Fibroblast of lung (primary cell): ENCODE measurements around the gene GLIPR2.

Source experiments
- CTCF ChIP-seq, 2 donors: IDR thresholded peaks in 1 of 2; conservative IDR thresholded peaks in 1 of 2; 1 replicate in 1 of 2; 2 replicates in 1 of 2; pipeline ENCODE4 v1.5.1; 2011 to 2012; ENCODE audit warnings: low read length in 2 of 2, control low read depth in 1 of 2, inconsistent platforms in 1 of 2, low read depth in 1 of 2, mild to moderate bottlenecking in 1 of 2
- EZH2 ChIP-seq: IDR thresholded peaks from 2 replicates; pipeline ENCODE4 v1.5.1; 2012; ENCODE audit warnings: low read length, control low read depth, mild to moderate bottlenecking; ENCODE audit errors: missing control alignments

- TF ChIP-seq CTCF (conservative IDR thresholded peaks at IDR 0.05 in 1 of 2, IDR thresholded peaks at IDR 0.05 in 1 of 2; ENCODE audit: low read depth in 1 of 2, low read length in 2 of 2): no peak
- no peak for TF ChIP-seq EZH2
Observed at GRCh38 chr9:36119476-36119875, 17.1 kb upstream of the GLIPR2 start.
